Breast epithelium (tissue), 4 donors: ENCODE results near the gene ZSCAN5C. TPM values are rescaled to one million over a fixed set of nuclear protein-coding genes. Genes with fewer than 3 reads are reported as not detected.
"Not testable (repeated sequence)": the region's sequence is repeated elsewhere in the genome, so short reads cannot be mapped to it uniquely, and the experiment has no call there.

Experiments
- DNase-seq, 2 donors: peaks; one replicate each; pipeline ENCODE4 v3.0.0-alpha.2; 2019; ENCODE audit warnings: low spot score in 2 of 2
- H3K27ac ChIP-seq, 2 donors: fragments of 200-600 bp; sonication (generic) in 1 of 2; one replicate each; pipeline ENCODE4 v1.5.1; 2016 to 2019; ENCODE audit warnings: mild to moderate bottlenecking in 1 of 2
- H3K27me3 ChIP-seq, 2 donors: fragments of 200-600 bp; sonication (generic) in 1 of 2; one replicate each; pipeline versions ENCODE4 v1.5.1 to v1.6.0; 2017 to 2019; ENCODE audit warnings: control low read depth in 1 of 2, mild to moderate bottlenecking in 1 of 2
- H3K36me3 ChIP-seq: fragments of 200-600 bp; one replicate; pipeline ENCODE4 v1.5.1; 2019
- H3K4me1 ChIP-seq, 2 donors: fragments of 200-600 bp; sonication (generic); one replicate each; pipeline ENCODE4 v1.5.1; 2016 to 2019; ENCODE audit warnings: control low read depth in 1 of 2
- H3K4me3 ChIP-seq, 3 donors: fragments of 200-600 bp; sonication (generic); 1 replicate in 2 of 3; 2 replicates in 1 of 3; pipeline ENCODE4 v1.5.1; 2016 to 2019; ENCODE audit warnings: mild to moderate bottlenecking in 3 of 3, moderate library complexity in 2 of 3
- H3K9me3 ChIP-seq, 2 donors: fragments of 200-600 bp; sonication (generic) in 1 of 2; one replicate each; pipeline ENCODE4 v1.5.1; 2016 to 2019; ENCODE audit warnings: control low read depth in 1 of 2
- POLR2A ChIP-seq: fragments of 450-650 bp; IDR thresholded peaks from one replicate; pipeline ENCODE4 v1.6.1; 2016; ENCODE audit warnings: antibody characterized with exemption, mild to moderate bottlenecking, moderate library complexity
- POLR2AphosphoS5 ChIP-seq, 3 donors: sonication (generic); formaldehyde crosslinking; IDR thresholded peaks; one replicate each; pipeline ENCODE4 v1.6.1; 2017; ENCODE audit warnings: antibody characterized with exemption in 3 of 3
- intact Hi-C: fragments of 100-400 bp; cut with DNase I; formaldehyde crosslinking; loops from one replicate; pipeline ENCODE4 v1.15.1; 2023; ENCODE audit warnings: low total_unique reads
- total RNA-seq, 3 donors: library from RNA; depleted of rRNA; stranded (reverse); fragments of >200 nt; gene quantifications; one replicate each; pipeline ENCODE4 v1.1.0, GENCODE V29; 2016
- TF ChIP-seq, protein P1 (sequence below), 3 donors: fragments of 450-650 bp; IDR thresholded peaks; one replicate each; pipeline ENCODE4 v1.5.1; 2016 to 2017; ENCODE audit warnings: antibody characterized with exemption in 3 of 3, mild to moderate bottlenecking in 3 of 3, moderate library complexity in 3 of 3

Gene ZSCAN5C
- total RNA-seq, 3 donors from 2014 or later, result not detected

DNA sequence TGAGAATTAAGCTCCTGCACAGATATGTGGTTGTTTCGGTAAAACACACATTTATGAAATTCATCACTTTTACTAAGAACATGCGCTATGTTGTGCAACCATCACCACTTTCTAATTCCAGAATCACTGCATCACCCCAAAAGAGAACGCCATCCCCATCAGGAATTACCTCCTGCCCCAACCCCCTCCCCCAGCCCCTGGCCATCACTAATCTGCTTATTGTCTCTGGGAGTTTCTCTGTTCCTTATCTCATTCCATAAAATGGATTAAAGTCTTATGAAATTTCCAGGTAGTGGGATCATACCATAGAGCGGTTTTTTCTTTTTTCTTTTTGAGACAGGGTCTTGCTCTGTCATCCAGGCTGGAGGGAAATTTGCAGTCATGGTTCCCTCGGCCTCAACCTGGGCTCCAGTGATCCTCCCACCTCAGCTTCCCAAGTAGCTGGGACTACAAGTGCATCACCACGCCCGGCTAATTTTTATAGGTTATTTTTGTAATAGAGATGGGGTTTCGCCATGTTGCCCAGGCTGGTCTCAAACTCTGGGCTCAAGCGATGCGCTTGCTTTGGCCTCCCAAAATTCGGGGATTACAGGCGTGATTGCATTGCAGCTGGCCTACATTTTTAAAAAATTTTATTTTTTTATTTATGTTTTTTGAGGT, 8.0 kb upstream of the ZSCAN5C start:
- TF ChIP-seq POLR2A (no peak), POLR2AphosphoS5 (IDR thresholded peaks at IDR 0.05) (no peak)
- TF ChIP-seq, protein P1, sequence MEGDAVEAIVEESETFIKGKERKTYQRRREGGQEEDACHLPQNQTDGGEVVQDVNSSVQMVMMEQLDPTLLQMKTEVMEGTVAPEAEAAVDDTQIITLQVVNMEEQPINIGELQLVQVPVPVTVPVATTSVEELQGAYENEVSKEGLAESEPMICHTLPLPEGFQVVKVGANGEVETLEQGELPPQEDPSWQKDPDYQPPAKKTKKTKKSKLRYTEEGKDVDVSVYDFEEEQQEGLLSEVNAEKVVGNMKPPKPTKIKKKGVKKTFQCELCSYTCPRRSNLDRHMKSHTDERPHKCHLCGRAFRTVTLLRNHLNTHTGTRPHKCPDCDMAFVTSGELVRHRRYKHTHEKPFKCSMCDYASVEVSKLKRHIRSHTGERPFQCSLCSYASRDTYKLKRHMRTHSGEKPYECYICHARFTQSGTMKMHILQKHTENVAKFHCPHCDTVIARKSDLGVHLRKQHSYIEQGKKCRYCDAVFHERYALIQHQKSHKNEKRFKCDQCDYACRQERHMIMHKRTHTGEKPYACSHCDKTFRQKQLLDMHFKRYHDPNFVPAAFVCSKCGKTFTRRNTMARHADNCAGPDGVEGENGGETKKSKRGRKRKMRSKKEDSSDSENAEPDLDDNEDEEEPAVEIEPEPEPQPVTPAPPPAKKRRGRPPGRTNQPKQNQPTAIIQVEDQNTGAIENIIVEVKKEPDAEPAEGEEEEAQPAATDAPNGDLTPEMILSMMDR (IDR thresholded peaks at IDR 0.05), result no peak
- Histone ChIP-seq H3K4me3 (no peak overlapping the region), H3K27ac (no peak overlapping the region), H3K4me1 (no peaks in the 10 kb centered on the region), H3K36me3 (no peaks in the 10 kb centered on the region), H3K27me3 (no peaks in the 10 kb centered on the region), H3K9me3 (no peaks in the 10 kb centered on the region)
- no peak for DNase-seq
- intact Hi-C loops, result no loop called here

DNA sequence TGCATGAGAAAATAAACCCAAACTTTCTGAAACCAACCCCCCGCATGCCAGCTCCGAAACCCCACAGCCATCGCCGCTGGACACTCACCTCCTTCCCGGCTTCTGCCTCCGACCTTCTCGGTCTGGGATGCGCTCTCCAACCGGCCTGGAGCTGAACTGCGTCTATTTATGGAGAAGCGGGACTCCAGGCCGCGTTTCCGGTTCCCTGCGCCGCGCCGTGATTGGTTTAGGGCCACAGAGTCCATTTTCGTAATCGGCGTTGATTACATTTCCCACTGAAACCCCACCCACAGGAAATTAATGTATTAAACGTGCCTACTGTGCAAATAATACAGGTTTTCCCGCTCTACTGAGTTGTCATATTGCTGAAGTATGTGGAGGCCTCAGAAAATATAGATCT, 4.4 kb upstream of the ZSCAN5C start, which contains the start of gene ZSCAN5B:
TSS of gene ZSCAN5B (minus strand) at position 138 of the 400 bp plus-strand sequence. CDS start 4,731 bp downstream, outside the sequence.
- H3K36me3 ChIP-seq, H3K27me3 ChIP-seq, H3K4me3 ChIP-seq, H3K9me3 ChIP-seq, H3K4me1 ChIP-seq, DNase-seq, H3K27ac ChIP-seq, intact Hi-C loops: not testable (repeated sequence)

DNA sequence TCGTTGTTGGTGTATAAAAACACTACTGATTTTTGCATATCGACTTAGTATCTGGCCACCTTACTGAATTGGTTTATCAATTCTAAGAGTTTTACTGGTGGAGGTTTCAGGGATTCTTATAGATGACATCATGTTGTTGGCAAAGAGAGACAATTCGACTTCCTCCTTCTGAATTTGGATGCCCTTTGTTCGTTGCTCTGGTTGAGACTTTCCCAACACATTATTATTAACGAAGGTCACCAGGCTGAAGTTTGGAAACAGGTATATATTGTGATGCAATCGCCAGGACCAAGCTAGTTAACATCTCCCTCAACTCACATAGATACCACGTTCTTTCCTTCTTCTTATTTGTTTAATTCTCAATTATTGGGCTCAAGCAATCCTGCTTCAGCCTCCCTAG, 2.4 kb upstream of the ZSCAN5C start:
- Histone ChIP-seq H3K36me3 (no peaks in the 10 kb centered on the region), H3K27me3 (no peaks in the 10 kb centered on the region), H3K4me3 (no peak overlapping the region), H3K27ac (no peak overlapping the region), H3K9me3 (no peaks in the 10 kb centered on the region), H3K4me1 (no peaks in the 10 kb centered on the region)
- no peak for DNase-seq
- TF ChIP-seq POLR2AphosphoS5 (IDR thresholded peaks at IDR 0.05), result no peak
- TF ChIP-seq, protein P1 (IDR thresholded peaks at IDR 0.05), result no peak
- intact Hi-C loops, result no loop called here

DNA sequence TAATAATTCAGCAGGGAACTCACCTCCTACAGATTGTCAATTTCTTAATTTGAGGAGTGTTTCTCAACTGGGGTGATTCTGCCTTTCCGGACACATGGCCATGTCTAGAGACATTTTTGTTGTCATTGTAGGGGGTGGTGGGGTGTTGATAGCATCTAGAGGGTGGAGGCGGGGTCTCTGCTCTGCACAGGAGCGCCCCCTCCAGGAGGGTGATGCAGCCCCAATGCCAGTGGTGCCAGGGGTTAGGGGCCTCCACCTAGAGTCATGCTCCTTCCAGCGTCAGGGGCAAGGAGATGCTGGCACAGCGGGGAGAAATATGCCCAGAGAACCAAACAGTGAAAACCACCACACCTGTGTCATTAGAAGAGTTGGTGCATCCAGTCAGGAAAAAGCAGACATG, 5.5 kb downstream of the ZSCAN5C start:
- H3K9me3 ChIP-seq, H3K27ac ChIP-seq, H3K36me3 ChIP-seq, H3K4me3 ChIP-seq, H3K27me3 ChIP-seq, DNase-seq, H3K4me1 ChIP-seq, intact Hi-C loops: not testable (repeated sequence)

DNA sequence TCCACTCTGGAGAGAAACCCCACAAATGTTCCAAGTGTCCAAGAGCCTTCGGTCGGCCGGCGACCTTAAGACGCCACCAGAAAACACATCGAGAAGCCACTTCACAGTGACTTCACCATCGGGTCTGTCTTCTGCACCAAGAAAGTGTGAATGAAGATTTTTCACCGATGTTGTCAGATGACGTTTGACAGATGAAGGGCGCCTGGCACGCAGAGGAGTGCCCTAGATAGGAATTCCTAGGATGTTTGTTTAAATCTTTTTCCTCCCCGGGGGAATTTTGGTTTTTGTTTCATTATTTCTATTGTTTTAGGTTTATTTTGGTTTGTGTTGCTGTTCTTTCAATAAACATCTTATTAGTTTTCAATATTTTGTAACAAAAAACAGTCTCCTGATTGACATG, 7.0 kb downstream of the ZSCAN5C start:
- Histone ChIP-seq H3K9me3 (no peaks in the 10 kb centered on the region), H3K36me3 (no peaks in the 10 kb centered on the region), H3K27me3 (peaks cover 0 to 7% of the 10 kb centered on the region in 2 donors), H3K27ac (no peak overlapping the region), H3K4me1 (no peaks in the 10 kb centered on the region), H3K4me3 (no peak overlapping the region)
- intact Hi-C loops, result no loop called here
- no peak for DNase-seq
- TF ChIP-seq POLR2A (no peak), POLR2AphosphoS5 (IDR thresholded peaks at IDR 0.05) (no peak)
- TF ChIP-seq, protein P1 (IDR thresholded peaks at IDR 0.05), result no peak

DNA sequence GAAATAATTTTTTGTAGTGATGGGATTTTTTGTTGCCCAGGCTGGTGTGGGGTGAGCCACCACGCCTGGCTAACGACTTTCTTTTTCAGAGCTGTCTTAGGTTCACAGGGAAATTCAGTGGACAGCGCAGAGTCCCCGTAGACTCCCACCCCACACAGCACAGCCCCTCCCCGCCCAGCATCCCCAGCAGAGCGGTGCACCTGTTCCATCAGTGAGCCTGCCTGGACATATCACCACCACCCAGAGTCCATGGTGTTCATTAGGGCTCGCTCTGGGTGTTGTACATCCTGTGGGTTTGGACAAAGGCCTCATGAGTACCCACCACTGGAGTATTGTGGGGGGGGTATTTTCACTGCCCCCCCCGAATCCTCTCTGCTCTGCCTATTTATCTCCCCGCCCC, 8.0 kb downstream of the ZSCAN5C start:
- H3K9me3 ChIP-seq, H3K4me3 ChIP-seq, H3K36me3 ChIP-seq, intact Hi-C loops, H3K4me1 ChIP-seq, H3K27me3 ChIP-seq, DNase-seq, H3K27ac ChIP-seq: not testable (repeated sequence)

DNA sequence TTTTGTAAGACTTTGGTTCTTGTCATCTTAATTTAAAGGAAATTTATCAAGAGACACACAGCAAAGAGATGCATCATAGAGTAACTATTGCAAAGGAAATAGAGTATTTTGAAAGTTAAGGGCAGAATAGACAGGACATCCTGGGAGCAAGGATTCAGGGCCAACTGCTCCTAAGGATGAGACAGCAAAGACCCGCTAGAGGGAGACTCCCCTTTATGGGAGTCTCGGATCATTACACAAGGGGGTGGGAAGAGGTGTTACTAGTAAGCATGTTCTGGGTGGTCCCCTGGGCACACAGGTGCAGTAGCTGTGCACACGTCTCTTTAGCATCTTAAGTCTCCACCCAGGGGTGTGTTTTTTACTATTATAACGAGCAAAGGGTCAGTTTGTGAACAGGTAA, 9.6 kb downstream of the ZSCAN5C start:
- no peak for DNase-seq
- Histone ChIP-seq H3K27ac (no peak overlapping the region), H3K9me3 (no peaks in the 10 kb centered on the region), H3K27me3 (peaks cover 0 to 7% of the 10 kb centered on the region in 2 donors), H3K4me1 (no peaks in the 10 kb centered on the region), H3K4me3 (no peak overlapping the region), H3K36me3 (no peaks in the 10 kb centered on the region)
- intact Hi-C loops, result no loop called here
- TF ChIP-seq POLR2A, result no peak
- TF ChIP-seq, protein P1 (IDR thresholded peaks at IDR 0.05), result no peak
- TF ChIP-seq POLR2AphosphoS5 (IDR thresholded peaks at IDR 0.05), result no peak
